ENCODE measurements around the gene EGFR.

The EGFR gene

GRCh38 chr7:55036950-55037736 lies 18.3 kb downstream of the EGFR start:
- DNase-seq (ENCODE audit: low spot score): no peak

GRCh38 chr7:55043691-55044370 lies 25.0 kb downstream of the EGFR start:
- no peak for DNase-seq (ENCODE audit: low spot score)

- DNase-seq (ENCODE audit: low spot score): no peak
Observed at GRCh38 chr7:55044371-55044717, 25.5 kb downstream of the EGFR start.

GRCh38 chr7:55044791-55045190 lies 26.0 kb downstream of the EGFR start:
- DNase-seq (ENCODE audit: low spot score): no peak

GRCh38 chr7:55046582-55047342 lies 27.9 kb downstream of the EGFR start:
- no peak for DNase-seq (ENCODE audit: low spot score)

- DNase-seq (ENCODE audit: low spot score): no peak
Observed at GRCh38 chr7:55048221-55048859, 29.5 kb downstream of the EGFR start.

- DNase-seq (ENCODE audit: low spot score): no peak
Observed at GRCh38 chr7:55050281-55050680, 31.5 kb downstream of the EGFR start.

- DNase-seq (ENCODE audit: low spot score): peak; percentile 61
Observed at GRCh38 chr7:55052081-55052480, 33.3 kb downstream of the EGFR start.

- no peak for DNase-seq (ENCODE audit: low spot score)
Observed at GRCh38 chr7:55052741-55053427, 34.1 kb downstream of the EGFR start.

- peak; percentile 56 for DNase-seq (ENCODE audit: low spot score)
Observed at GRCh38 chr7:55053651-55054571, 35.1 kb downstream of the EGFR start.

- no peak for DNase-seq (ENCODE audit: low spot score)
Observed at GRCh38 chr7:55054758-55055157, 35.9 kb downstream of the EGFR start.

- DNase-seq (ENCODE audit: low spot score): peak; percentile 50
Observed at GRCh38 chr7:55055479-55055878, 36.7 kb downstream of the EGFR start.

GRCh38 chr7:55056068-55056467 lies 37.3 kb downstream of the EGFR start:
- DNase-seq (ENCODE audit: low spot score): no peak

- DNase-seq (ENCODE audit: low spot score): peak; percentile 30
Observed at GRCh38 chr7:55056577-55057480, 38.0 kb downstream of the EGFR start.

GRCh38 chr7:55058314-55058713 lies 39.5 kb downstream of the EGFR start:
- no peak for DNase-seq (ENCODE audit: low spot score)

- no peak for DNase-seq (ENCODE audit: low spot score)
Observed at GRCh38 chr7:55059021-55059420, 40.2 kb downstream of the EGFR start.

- no peak for DNase-seq (ENCODE audit: low spot score)
Observed at GRCh38 chr7:55060085-55060484, 41.3 kb downstream of the EGFR start.

GRCh38 chr7:55060636-55061022 lies 41.8 kb downstream of the EGFR start:
- DNase-seq (ENCODE audit: low spot score): no peak

- no peak for DNase-seq (ENCODE audit: low spot score)
Observed at GRCh38 chr7:55061726-55062499, 43.1 kb downstream of the EGFR start.
